GM12874 (cell line): Measurements from ENCODE around the gene PPFIA2.

Experiments
- TF ChIP-seq, protein P1 (sequence below): IDR thresholded peaks from 2 replicates; pipeline ENCODE4 v1.5.1; 2011; ENCODE audit warnings: low read depth, mild to moderate bottlenecking, control low read depth, low read length, moderate library complexity; ENCODE audit not compliant: insufficient read depth

The PPFIA2 gene

DNA sequence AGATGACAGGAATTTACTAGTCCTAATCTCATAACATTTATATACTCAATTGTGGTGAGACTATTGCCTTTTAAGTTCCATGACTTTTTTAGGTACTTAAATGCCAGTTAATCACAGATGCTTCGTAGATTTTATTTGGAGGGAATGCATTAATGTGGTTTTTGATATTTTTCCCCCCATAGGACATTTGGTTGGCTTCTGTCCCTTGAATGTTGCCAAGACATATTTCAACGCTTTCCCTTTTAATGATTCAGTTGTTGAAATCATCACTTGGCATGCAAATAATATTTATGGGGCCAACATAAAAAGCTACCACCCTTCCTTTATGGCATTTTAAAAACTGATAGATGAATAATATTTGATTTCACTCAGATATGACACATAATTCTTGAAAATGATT is 509.2 kb downstream of the PPFIA2 start:
- TF ChIP-seq, protein P1, sequence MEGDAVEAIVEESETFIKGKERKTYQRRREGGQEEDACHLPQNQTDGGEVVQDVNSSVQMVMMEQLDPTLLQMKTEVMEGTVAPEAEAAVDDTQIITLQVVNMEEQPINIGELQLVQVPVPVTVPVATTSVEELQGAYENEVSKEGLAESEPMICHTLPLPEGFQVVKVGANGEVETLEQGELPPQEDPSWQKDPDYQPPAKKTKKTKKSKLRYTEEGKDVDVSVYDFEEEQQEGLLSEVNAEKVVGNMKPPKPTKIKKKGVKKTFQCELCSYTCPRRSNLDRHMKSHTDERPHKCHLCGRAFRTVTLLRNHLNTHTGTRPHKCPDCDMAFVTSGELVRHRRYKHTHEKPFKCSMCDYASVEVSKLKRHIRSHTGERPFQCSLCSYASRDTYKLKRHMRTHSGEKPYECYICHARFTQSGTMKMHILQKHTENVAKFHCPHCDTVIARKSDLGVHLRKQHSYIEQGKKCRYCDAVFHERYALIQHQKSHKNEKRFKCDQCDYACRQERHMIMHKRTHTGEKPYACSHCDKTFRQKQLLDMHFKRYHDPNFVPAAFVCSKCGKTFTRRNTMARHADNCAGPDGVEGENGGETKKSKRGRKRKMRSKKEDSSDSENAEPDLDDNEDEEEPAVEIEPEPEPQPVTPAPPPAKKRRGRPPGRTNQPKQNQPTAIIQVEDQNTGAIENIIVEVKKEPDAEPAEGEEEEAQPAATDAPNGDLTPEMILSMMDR, result no peak

DNA sequence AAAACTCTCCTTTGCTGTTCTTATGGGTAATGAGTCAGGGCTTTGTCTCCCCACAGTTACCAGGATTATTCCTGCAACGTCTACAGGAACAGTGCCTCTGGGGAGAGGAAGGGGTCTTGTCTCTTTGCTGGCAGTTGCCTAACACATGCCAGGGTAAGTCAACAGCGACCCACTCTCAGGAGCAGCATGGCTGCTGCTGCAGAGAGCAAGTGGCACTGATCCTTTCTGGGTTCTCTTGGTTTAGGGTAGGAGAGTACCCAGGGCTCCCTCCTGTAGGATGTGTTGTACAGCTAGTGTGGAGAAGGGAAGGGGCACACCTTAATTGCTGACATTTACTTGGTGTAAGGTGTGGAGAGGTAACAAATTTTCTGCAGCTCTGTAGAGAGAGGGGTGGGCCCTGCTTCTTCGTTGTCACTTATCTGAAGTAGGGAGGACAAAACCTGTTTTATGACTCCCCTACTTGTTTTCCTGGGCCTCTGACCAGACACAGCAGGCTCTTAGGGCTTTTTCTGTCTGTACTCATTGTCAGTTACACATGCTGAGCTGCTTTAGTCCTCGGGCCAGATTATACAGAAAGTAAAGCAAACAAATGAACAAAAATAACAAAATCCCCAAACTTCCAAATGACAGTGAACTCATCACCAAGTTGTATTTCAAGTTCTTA is 513.1 kb downstream of the PPFIA2 start:
- TF ChIP-seq, protein P1, result no peak

DNA sequence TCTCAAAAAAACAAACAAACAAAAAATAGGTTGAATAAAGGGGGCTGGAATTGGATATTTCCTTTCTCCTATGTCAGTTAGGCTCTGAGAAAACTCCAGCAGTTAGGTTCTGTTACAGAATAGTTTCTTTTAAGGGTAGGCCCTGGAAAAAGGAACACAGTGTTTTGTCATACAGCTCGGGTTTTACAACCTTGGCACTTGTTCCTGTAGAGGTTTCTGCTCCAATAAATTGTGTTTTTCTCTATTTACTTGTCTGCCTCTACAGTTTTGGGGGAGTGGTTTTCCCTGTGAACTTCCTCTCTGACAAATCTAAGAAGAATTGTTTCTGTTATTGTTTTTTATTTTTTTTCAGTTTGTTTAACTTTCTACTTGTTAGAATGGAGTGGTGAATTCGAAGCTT is 513.7 kb downstream of the PPFIA2 start:
- TF ChIP-seq, protein P1, result no peak

DNA sequence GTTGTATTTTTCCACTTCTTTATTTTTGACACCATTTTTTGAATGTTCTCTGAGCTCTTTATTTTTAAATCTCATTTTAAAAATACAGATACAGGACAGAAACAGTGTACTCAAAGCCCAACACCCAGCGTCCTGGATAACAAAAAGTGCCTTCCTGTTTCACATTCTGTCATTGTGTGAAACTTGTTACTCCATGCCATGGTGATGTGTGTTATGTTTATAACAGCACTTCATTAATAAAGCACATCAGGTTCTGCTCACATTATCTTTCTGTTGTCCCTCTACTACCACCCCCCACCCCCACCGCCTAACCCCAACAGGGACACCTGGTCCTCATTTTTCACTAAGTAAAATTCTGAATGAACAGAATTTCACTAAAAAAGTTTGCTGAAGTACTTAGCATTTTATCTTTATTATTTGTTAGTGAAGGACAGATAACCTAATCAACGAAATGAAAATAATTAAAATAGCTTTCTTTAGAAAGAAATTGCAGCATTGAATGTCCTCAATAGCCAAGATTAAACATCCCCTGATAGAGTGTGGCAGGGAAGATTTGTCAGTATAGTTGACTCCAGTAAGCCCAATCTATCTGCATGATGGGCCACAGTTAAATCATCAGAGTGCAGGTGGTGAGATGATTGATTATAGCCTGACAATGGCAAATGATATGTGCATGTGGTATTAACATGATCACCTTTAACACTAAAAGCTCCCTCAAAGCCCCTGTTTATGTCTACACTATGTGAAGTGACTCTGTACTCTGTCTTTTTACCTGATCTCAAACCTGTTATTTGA is 527.4 kb downstream of the PPFIA2 start:
- TF ChIP-seq, protein P1, result no peak

DNA sequence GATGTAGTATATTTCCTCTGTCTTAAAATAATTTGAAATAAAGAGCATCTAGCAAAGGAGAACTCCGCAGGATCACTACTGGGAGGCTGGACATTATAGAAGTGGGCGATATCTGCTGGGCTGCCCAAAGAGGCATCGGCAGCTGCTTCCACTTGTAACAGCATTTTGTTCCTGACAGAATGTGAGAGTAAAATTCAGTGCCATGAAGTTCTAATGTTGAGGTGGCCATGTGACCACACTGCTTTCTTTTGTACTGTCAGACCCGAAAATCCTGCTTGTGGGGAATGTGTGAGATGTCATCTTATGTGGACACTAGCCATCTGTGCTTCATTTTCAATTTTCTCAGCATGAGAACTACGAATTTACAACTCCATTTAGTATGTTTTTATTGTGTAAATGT is 529.4 kb downstream of the PPFIA2 start:
- TF ChIP-seq, protein P1, result no peak

DNA sequence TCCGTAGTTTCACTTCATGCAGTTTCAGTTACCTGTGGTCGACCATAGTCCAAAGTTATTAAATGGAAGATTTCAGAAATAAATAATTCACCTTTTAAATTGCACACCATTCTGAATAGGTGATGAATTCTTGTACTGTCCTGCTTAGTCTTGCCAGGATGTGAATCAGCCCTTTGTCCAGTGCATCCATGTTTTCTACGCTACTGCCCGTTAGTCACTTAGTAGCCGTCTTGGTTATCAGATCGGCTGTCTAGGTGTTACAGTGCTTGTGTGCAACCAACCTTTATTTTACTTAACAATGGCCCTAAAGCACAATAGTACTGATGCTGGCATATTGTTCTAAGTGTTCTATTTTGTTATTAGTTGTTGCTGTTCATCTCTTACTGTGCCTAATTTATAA is 534.5 kb downstream of the PPFIA2 start:
- TF ChIP-seq, protein P1, result no peak

DNA sequence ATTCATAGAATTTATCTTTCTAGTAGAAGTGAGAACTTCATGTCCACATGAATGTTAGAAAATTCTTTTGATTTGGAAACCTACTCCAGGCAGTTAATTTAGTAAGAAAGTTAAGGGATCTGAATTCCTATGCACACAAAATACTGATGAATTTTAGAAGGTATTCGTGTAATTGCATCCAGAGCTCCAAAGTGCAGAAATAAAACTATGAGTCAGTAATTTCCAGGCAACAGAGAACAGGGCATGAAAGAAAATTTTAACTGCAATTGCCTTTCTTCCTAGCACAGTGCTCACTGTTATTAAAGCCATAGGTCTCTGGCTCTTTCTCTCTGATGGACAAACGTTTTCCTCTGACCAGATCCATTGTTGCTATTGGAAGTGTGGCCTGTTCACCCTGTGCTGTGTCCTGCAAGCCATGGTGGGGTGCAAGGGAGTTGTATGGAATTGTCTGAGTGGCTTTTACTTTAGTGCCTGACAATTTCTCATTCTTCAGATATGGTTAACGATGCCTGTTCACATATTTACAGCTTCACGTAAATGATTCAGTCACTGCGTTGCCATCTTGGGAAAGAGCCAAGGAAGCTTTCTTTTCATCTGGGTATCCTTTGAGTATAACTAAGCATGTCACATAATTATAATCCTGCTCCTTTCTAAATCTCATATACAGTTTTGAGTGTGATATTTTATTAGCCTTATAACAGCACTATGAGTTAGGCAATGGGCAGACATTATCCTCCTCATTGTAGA is 536.1 kb downstream of the PPFIA2 start:
- TF ChIP-seq, protein P1, result no peak
